Bronchial epithelial cell (primary cell): ENCODE results near the gene SF3A1. TPM values are rescaled to one million over a fixed set of nuclear protein-coding genes. Genes with fewer than 3 reads are reported as not detected.
"Not testable (repeated sequence)": the region's sequence is repeated elsewhere in the genome, so short reads cannot be mapped to it uniquely, and the experiment has no call there.

Experiments
- DNase-seq: peaks from one replicate; pipeline ENCODE4 v3.0.0-alpha.2; 2010; ENCODE audit warnings: low read depth
- FAIRE-seq: peaks from 2 replicates; lab custom pipeline; 2011; peaks lifted over from hg19 to GRCh38; lab: Jason Lieb, UNC
- H3K27me3 ChIP-seq: 2 replicates; pipeline ENCODE4 v1.5.1; 2011; ENCODE audit warnings: low read length; ENCODE audit not compliant: control insufficient read depth, insufficient read depth
- H3K36me3 ChIP-seq: 2 replicates; pipeline ENCODE4 v1.5.1; 2011; ENCODE audit warnings: low read length; ENCODE audit not compliant: control insufficient read depth, insufficient read depth
- H3K4me3 ChIP-seq: 2 replicates; pipeline ENCODE4 v1.5.1; 2011; ENCODE audit warnings: mild to moderate bottlenecking, low read depth, low read length, control low read depth
- total RNA-seq: library from RNA; depleted of rRNA; stranded (reverse); fragments of >200 nt; gene quantifications from 2 replicates; pipeline ENCODE4 v1.2.1, GENCODE V29; 2014
- TF ChIP-seq, protein P1 (sequence below): IDR thresholded peaks from 2 replicates; pipeline ENCODE4 v1.5.1; 2011; ENCODE audit warnings: mild to moderate bottlenecking, moderate library complexity, low read length, control low read depth, inconsistent platforms; ENCODE audit not compliant: insufficient read depth, severe bottlenecking

The SF3A1 gene
- total RNA-seq, 1 donor from 2014 or later = 17.9 TPM

DNA sequence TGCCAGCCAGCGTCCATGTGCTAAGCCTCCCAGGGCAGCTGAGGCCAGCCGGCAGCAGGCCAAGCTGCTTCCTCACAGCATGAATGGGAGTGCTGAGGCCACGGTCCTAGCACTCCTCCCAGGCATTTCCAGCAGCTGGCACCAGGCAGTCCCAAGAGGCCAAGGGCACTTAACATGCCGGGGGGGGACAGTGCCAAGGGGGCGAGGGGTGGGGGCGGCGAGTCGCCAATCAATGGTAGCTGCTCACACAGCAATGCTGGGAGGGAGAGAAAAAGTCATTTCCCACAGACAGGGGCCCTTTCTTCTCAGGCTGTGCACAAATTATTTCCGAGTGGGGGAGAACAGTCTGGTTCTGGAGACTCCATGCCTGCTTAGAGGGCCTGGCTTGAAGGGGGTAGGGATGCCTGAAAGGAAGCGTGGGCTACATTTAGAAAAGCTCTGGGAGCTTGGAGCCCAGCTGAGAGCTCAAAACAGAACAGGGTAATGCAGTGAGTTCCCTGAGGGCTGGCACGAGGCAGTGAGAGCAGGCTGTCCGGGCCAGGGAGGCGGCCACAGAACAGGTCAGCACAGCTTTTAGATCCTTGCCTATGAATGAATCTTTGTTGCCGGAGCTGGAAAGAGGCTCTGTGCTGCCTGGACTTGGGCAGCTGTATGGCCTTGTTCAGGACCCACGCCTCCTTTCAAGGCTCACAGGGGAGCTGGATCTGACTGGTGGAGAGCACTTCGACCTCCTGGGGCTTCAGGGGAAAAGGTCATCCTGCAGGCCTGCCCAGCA is 15.6 kb downstream of the SF3A1 start:
- Histone ChIP-seq H3K27me3 (no peaks in the 10 kb centered on the region), H3K36me3 (peaks cover 63% of the 10 kb centered on the region), H3K4me3 (no peak overlapping the region)
- TF ChIP-seq, protein P1, sequence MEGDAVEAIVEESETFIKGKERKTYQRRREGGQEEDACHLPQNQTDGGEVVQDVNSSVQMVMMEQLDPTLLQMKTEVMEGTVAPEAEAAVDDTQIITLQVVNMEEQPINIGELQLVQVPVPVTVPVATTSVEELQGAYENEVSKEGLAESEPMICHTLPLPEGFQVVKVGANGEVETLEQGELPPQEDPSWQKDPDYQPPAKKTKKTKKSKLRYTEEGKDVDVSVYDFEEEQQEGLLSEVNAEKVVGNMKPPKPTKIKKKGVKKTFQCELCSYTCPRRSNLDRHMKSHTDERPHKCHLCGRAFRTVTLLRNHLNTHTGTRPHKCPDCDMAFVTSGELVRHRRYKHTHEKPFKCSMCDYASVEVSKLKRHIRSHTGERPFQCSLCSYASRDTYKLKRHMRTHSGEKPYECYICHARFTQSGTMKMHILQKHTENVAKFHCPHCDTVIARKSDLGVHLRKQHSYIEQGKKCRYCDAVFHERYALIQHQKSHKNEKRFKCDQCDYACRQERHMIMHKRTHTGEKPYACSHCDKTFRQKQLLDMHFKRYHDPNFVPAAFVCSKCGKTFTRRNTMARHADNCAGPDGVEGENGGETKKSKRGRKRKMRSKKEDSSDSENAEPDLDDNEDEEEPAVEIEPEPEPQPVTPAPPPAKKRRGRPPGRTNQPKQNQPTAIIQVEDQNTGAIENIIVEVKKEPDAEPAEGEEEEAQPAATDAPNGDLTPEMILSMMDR = no peak
- FAIRE-seq = no peak
- DNase-seq = no peak

DNA sequence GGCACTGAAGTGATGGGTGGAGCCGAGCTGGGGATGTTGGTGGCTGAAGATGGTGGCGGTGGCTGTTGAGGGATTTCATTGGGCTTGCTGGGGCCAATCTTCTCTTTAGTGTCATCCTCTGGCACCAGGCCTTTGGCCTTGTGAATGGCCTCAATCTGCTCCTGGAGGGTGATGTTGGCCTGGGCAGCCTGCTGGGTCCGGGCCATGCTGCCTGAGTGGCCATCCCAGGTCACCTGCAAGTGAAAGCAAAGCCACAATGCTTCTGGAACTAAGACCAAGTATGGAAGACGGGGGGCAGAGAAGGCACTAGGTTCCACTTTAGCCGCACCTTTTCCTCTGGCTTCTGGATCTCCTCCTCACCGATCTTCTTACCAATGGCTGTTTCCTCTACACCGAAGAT is 17.9 kb downstream of the SF3A1 start:
- Histone ChIP-seq H3K27me3 (no peaks in the 10 kb centered on the region), H3K4me3 (no peak overlapping the region), H3K36me3 (peaks cover 57% of the 10 kb centered on the region)
- no peak for FAIRE-seq
- DNase-seq = no peak
- TF ChIP-seq, protein P1 = no peak

DNA sequence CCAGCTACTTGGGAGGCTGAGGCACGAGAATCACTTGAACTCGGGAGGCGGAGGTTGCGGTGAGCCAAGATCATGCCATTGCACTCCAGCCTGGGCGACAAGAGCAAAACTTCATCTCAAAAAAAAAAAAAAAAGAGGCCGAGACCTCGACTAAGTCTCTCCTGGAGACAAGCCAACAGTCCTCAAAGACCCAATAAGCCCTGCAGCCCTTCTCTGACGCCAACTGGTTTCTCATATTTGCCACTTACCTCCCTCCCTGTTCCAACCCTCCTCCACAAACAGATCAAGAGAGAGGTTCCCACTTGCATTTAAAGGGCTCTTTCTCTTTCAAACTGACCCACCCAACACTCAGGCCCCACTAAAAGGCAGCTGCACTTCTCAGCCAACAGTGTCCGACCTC is 18.4 kb downstream of the SF3A1 start:
- DNase-seq, FAIRE-seq, H3K4me3 ChIP-seq, H3K27me3 ChIP-seq: not testable (repeated sequence)
- peaks cover 57% of the 10 kb centered on the region for H3K36me3 ChIP-seq

DNA sequence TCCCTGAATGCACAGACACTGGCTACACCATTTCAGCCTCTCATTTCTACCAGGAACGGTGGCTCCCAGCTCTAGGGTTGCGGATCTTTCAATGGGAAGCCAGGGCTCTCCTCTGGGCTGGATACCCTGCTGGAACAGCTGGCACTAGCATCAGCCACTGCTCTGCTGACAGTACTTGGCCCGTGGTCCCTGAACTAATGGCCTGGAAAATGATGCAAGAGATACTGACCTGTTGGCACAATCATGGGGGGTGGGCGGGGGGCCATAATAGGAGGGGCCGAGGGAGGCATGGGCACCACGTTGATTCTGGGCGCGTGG is 19.3 kb downstream of the SF3A1 start:
- no peak for FAIRE-seq
- DNase-seq = no peak

DNA sequence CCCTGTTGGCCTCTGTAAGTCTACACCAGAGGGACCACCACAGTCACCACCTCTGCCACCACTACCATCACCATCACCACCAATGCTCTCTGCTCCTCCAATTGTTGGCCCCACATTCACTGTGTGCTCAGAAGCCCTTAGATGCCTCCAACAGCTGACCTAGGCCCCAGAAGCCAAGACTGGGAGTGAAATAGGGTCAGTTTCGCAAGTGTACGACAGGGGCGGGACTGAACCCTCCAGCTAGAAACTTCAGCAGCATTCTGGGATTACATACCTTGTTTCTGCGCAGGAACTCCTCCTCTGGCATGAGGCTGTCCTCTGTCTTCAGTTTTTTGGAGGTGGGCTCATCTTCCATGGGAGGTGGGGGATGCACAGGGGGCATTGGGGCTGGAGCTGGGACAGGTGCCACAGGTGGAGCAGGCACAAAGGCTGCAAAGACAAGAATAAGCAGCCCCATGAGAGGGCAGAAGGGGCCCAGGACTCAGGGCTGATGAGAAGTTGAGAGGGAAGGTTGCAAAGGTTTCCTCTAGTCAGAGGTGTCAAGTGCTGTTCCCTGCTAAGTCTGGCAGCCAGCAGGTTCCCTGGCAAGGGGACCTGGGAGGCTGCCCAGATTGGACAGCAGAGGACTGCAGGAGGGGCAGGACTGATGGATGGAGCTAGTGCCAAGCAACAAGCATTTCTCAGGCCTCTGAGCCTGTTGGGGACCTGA is 19.8 kb downstream of the SF3A1 start:
- H3K36me3 ChIP-seq = peaks cover 51% of the 10 kb centered on the region
- no peak overlapping the region for H3K4me3 ChIP-seq
- no peak for FAIRE-seq
- DNase-seq = no peak
- TF ChIP-seq, protein P1 = no peak
- H3K27me3 ChIP-seq = no peaks in the 10 kb centered on the region

More for the DNA sequence above, 19.3 kb downstream of the SF3A1 start:
- Histone ChIP-seq H3K4me3 (no peak overlapping the region), H3K36me3 (peaks cover 55% of the 10 kb centered on the region), H3K27me3 (no peaks in the 10 kb centered on the region)
- TF ChIP-seq, protein P1 = no peak

DNA sequence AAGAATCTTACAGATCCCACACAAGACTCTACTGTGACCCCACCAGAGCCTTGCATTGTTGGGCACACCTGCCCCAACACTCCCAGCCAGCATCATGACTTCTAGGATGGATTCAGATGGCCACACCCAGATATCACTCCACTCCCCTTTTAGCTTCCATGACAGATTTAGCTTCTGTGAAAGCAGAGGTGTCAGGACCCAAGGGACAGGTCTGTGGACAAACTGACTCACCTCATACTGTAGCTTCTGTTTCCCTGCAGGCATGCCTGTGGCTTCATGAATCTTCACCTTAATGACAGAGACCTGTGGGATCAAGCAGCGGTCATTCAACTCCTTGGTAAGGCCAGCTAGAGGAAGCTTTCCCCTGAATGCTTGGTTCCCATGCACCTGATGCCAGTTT is 21.5 kb downstream of the SF3A1 start:
- no peaks in the 10 kb centered on the region for H3K27me3 ChIP-seq
- DNase-seq (no peak), FAIRE-seq (no peak)
- H3K36me3 ChIP-seq = peaks cover 42% of the 10 kb centered on the region
- TF ChIP-seq, protein P1 = no peak
- H3K4me3 ChIP-seq = no peak overlapping the region
